Common myeloid progenitor, CD34-positive (primary cell): ENCODE measurements around the gene AEBP1.

Source experiments
- CTCF ChIA-PET: fragments of 350-600 bp; sonication (Branson Sonifier 250); formaldehyde crosslinking; loops from one replicate; lab custom pipeline; 2021; ENCODE audit warnings: antibody characterized with exemption; lab: Charles Lee
- POLR2A ChIA-PET: fragments of 350-600 bp; sonication (Branson Sonifier 250); formaldehyde crosslinking; loops from one replicate; lab custom pipeline; 2021; ENCODE audit warnings: antibody characterized with exemption; lab: Charles Lee
- DNase-seq, 3 donors: peaks; one replicate each; pipeline versions ENCODE4 v3.0.0 to v3.0.0-alpha.2; 2013
- H3K27ac ChIP-seq, 2 experiments: 1 replicate in 1 of 2; 2 replicates in 1 of 2; pipeline ENCODE4 v1.7.0; 2013; ENCODE audit warnings: inconsistent platforms in 2 of 2, low read length in 2 of 2, mild to moderate bottlenecking in 2 of 2, low read depth in 1 of 2, moderate library complexity in 1 of 2; ENCODE audit not compliant: severe bottlenecking in 2 of 2, insufficient read depth in 1 of 2, poor library complexity in 1 of 2
- H3K27me3 ChIP-seq, 5 experiments: replicated peaks in 2 of 5; 1 replicate in 3 of 5; 2 replicates in 2 of 5; pipeline versions ENCODE4 v1.6.1 to v1.7.0; 2013; ENCODE audit warnings: low read length in 4 of 5, mild to moderate bottlenecking in 2 of 5, moderate library complexity in 2 of 5, inconsistent platforms in 1 of 5; ENCODE audit not compliant: insufficient read depth in 5 of 5, control insufficient read depth in 4 of 5
- H3K36me3 ChIP-seq, 4 experiments: 1 replicate in 2 of 4; 2 replicates in 2 of 4; pipeline versions ENCODE4 v1.6.1 to v1.7.0; 2013; ENCODE audit warnings: low read length in 3 of 4, control low read depth in 1 of 4, mild to moderate bottlenecking in 1 of 4; ENCODE audit not compliant: control insufficient read depth in 4 of 4, insufficient read depth in 4 of 4
- H3K4me1 ChIP-seq, 4 experiments: 1 replicate in 3 of 4; 2 replicates in 1 of 4; pipeline versions ENCODE4 v1.6.1 to v1.7.1; 2013; ENCODE audit warnings: low read length in 3 of 4, mild to moderate bottlenecking in 3 of 4, control low read depth in 1 of 4, inconsistent platforms in 1 of 4, moderate library complexity in 1 of 4; ENCODE audit not compliant: control insufficient read depth in 4 of 4, insufficient read depth in 4 of 4; ENCODE audit errors: control extremely low read depth in 1 of 4
- H3K4me3 ChIP-seq, 7 experiments: 1 replicate in 4 of 7; 2 replicates in 3 of 7; pipeline versions ENCODE4 v1.5.1 to v1.7.0; 2013; ENCODE audit warnings: mild to moderate bottlenecking in 7 of 7, low read length in 6 of 7, moderate library complexity in 6 of 7, inconsistent platforms in 2 of 7, low read depth in 2 of 7, control low read depth in 1 of 7; ENCODE audit not compliant: insufficient read depth in 4 of 7, control insufficient read depth in 1 of 7; ENCODE audit errors: extremely low read depth in 1 of 7
- H3K9me3 ChIP-seq, 5 experiments: 1 replicate in 4 of 5; 2 replicates in 1 of 5; pipeline versions ENCODE4 v1.6.1 to v1.7.1; 2013; ENCODE audit warnings: low read length in 4 of 5, mild to moderate bottlenecking in 2 of 5, inconsistent platforms in 1 of 5, low read depth in 1 of 5, moderate library complexity in 1 of 5; ENCODE audit not compliant: control insufficient read depth in 4 of 5, insufficient read depth in 2 of 5; ENCODE audit errors: control extremely low read depth in 1 of 5
- WGBS: methylation state at CpG from one replicate; pipeline ENCODE4 v1.1.5; 2013; ENCODE audit not compliant: insufficient coverage; 5-methylcytosine and 5-hydroxymethylcytosine counted together

Gene AEBP1

GRCh38 chr7:44113764-44114354, 9.7 kb downstream of the AEBP1 start:
- ChIA-PET CTCF (no interaction called here), POLR2A (no interaction called here)
- Histone ChIP-seq H3K36me3 (peaks cover 7 to 86% (median 54%) of the 10 kb centered on the region in 4 experiments), H3K9me3 (no peaks in the 10 kb centered on the region), H3K4me3 (no peak overlapping the region), H3K27me3 (no peaks in the 10 kb centered on the region), H3K4me1 (no peaks in the 10 kb centered on the region), H3K27ac (no peak overlapping the region)
- WGBS: 95% methylated on average over 20 of the region's 24 CpGs
- DNase-seq: no peak

GRCh38 chr7:44114586-44115310, 10.6 kb downstream of the AEBP1 start:
- Histone ChIP-seq H3K4me3 (no peak overlapping the region), H3K27ac (no peak overlapping the region), H3K9me3 (no peaks in the 10 kb centered on the region), H3K4me1 (no peaks in the 10 kb centered on the region), H3K27me3 (no peaks in the 10 kb centered on the region), H3K36me3 (peaks cover 7 to 89% (median 63%) of the 10 kb centered on the region in 4 experiments)
- no peak for DNase-seq
- POLR2A ChIA-PET: no interaction called here
- CTCF ChIA-PET: no interaction called here
- WGBS: 97% methylated on average over 11 of the region's 12 CpGs

DNA sequence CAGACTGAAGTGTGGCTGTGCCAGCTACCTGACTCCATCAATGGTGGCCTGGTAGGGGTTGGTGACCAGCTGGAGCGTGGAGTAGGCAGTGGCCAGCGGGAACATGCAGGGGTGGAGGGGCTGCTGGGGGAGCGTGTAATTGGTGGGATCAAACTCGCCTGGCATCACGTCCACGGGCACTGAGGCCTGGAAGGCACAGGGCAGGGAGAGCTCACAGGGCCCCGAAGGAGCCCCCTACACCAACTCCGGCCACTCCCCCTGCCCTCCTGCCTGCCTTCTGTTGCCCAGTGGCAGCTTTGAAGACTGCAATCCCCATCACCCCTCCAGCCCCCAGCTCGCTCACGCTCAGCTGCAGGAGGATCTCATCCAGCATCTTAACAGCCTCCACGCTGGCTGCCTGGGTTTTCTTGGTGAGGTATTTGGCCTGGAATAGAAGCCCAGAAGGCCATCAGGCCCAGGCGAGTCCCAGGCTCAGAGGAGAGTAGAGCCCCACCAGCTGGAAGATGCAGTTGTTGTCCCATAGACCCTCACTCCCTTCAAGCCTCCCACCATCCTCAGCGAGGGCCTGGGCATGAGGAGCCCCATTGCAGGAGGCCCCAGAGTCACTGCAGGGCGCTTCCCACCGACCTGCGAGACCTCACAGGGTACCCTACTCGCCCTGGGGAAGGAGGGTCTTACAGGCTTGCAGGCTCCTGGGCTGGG, 12.1 kb downstream of the AEBP1 start:
- H3K27ac ChIP-seq: no peak overlapping the region
- ChIA-PET CTCF (interaction anchor here (0.9 to 1.4 kb wide), 2 partner anchors 15 to 63 kb away, joined by 3 to 4 read pairs; no protein-coding TSS in a partner anchor), POLR2A (no interaction called here)
- 91% methylated on average over 13 of the region's 17 CpGs for WGBS
- H3K4me3 ChIP-seq: no peak overlapping the region
- H3K36me3 ChIP-seq: peaks cover 7 to 87% (median 67%) of the 10 kb centered on the region in 4 experiments
- H3K9me3 ChIP-seq: no peaks in the 10 kb centered on the region
- H3K4me1 ChIP-seq: no peaks in the 10 kb centered on the region
- no peak for DNase-seq
- H3K27me3 ChIP-seq: no peaks in the 10 kb centered on the region

- Histone ChIP-seq H3K9me3 (no peaks in the 10 kb centered on the region), H3K36me3 (peaks cover 7 to 93% (median 67%) of the 10 kb centered on the region in 4 experiments), H3K4me3 (no peak overlapping the region), H3K27ac (no peak overlapping the region), H3K4me1 (peaks cover 0 to 7% (median 3%) of the 10 kb centered on the region in 4 experiments), H3K27me3 (no peaks in the 10 kb centered on the region)
- ChIA-PET CTCF (interaction anchor here (0.9 to 1.4 kb wide), 2 partner anchors 16 to 62 kb away, joined by 3 to 4 read pairs; no protein-coding TSS in a partner anchor), POLR2A (no interaction called here)
- 98% methylated on average over 23 of the region's 25 CpGs for WGBS
- DNase-seq: no peak
Measured at GRCh38 chr7:44116789-44117666, 12.9 kb downstream of the AEBP1 start.

DNA sequence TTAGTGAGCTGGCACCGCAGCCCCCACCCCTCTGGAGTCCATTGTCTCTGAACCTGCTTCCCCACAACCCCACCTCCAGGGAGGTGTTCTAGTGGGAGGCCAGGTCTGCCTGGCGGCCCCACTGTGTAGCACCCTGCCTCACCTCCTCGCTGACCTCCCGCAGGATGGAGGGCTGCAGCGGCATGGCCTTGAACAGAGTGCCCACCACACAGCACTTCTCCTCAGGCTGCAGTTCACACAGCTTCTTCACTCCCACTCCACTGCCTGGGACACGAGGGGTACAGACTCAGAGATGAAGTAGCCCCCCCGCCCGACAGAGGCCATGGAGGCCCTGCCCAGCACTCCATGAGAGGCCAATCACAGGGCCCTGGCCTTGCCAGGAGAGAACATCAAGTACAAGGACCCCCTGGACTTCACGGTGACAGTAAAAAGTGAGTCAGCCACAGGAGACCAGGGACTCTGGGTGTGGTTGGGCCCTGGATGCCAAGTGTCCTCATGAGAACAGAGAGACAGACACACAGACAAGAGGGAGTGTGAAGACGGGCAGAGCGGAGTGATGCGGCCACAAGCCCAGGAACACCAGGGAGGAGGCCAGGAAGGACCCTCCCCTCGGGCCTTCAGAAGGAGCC, 13.8 kb downstream of the AEBP1 start:
- Histone ChIP-seq H3K27ac (no peak overlapping the region), H3K4me3 (no peak overlapping the region), H3K36me3 (peaks cover 5 to 86% (median 62%) of the 10 kb centered on the region in 4 experiments), H3K27me3 (no peaks in the 10 kb centered on the region), H3K4me1 (peaks cover 7 to 16% (median 11%) of the 10 kb centered on the region in 4 experiments), H3K9me3 (no peaks in the 10 kb centered on the region)
- no peak for DNase-seq
- 93% methylated on average over 12 of the region's 13 CpGs for WGBS
- CTCF ChIA-PET: no interaction called here
- POLR2A ChIA-PET: no interaction called here

GRCh38 chr7:44119829-44120380, 15.8 kb downstream of the AEBP1 start:
- POLR2A ChIA-PET: interaction anchor here (0.8 kb wide), 1 partner anchor 12 kb away, joined by 4 read pairs; no protein-coding TSS in a partner anchor

More at GRCh38 chr7:44119829-44120380, 15.8 kb downstream of the AEBP1 start:
- no peak for DNase-seq
- Histone ChIP-seq H3K4me1 (peaks cover 10 to 26% (median 19%) of the 10 kb centered on the region in 4 experiments), H3K27ac (no peak overlapping the region), H3K9me3 (no peaks in the 10 kb centered on the region), H3K27me3 (no peaks in the 10 kb centered on the region), H3K36me3 (peaks cover 2 to 68% (median 49%) of the 10 kb centered on the region in 4 experiments), H3K4me3 (no peak overlapping the region)
- WGBS: 95% methylated on average over 8 of the region's 8 CpGs
- CTCF ChIA-PET: no interaction called here
